ENCODE data around the gene UROS. TPM values are rescaled to one million over a fixed set of nuclear protein-coding genes. Genes with fewer than 3 reads are reported as not detected.
A peak's percentile ranks its signal among the peaks of the same experiment; 100 is the strongest.

UROS gene
- total RNA-seq, 4 donors from 2014 or later: 24.0 to 29.2 (median 27.5) TPM

GRCh38 chr10:125782616-125783015 is 40.4 kb downstream of the UROS start:
- no peak overlapping the region for H3K4me3 ChIP-seq (ENCODE audit: low read depth, poor library complexity, severe bottlenecking)
- intact Hi-C loops (cut with DNase I; ENCODE audit: low total_unique reads): no loop called here
- WGBS, 2 donors: 71 to 84% methylated on average over 11 of the region's 11 CpGs
- TF ChIP-seq CTCF (IDR thresholded peaks at IDR 0.05) (no peak), POLR2A (IDR thresholded peaks at IDR 0.05) (no peak)
- DNase-seq (ENCODE audit: low spot score in 2 of 2): no peak

- 93% methylated on average over 11 of the region's 11 CpGs for WGBS, 2 donors
- no peak overlapping the region for H3K4me3 ChIP-seq (ENCODE audit: low read depth, poor library complexity, severe bottlenecking)
- intact Hi-C loops (cut with DNase I; ENCODE audit: low total_unique reads): no loop called here
- DNase-seq (ENCODE audit: low spot score in 2 of 2): no peak
- no peak for TF ChIP-seq POLR2A (IDR thresholded peaks at IDR 0.05)
- TF ChIP-seq CTCF (IDR thresholded peaks at IDR 0.05): no peak
Observed at GRCh38 chr10:125782054-125782453, 41.0 kb downstream of the UROS start.

GRCh38 chr10:125781374-125781773 is 41.7 kb downstream of the UROS start:
- intact Hi-C loops (cut with DNase I; ENCODE audit: low total_unique reads): no loop called here
- H3K4me3 ChIP-seq (ENCODE audit: low read depth, poor library complexity, severe bottlenecking): no peak overlapping the region
- TF ChIP-seq CTCF (IDR thresholded peaks at IDR 0.05) (no peak), POLR2A (IDR thresholded peaks at IDR 0.05) (no peak)
- WGBS, 2 donors: 92 to 97% methylated on average over 8 of the region's 8 CpGs
- peak in 1 of 2 donors; percentile 40 for DNase-seq (ENCODE audit: low spot score in 2 of 2)

GRCh38 chr10:125779403-125780327 is 43.4 kb downstream of the UROS start:
- TF ChIP-seq CTCF (IDR thresholded peaks at IDR 0.05) (no peak), POLR2A (IDR thresholded peaks at IDR 0.05) (no peak)
- no peak overlapping the region for H3K4me3 ChIP-seq (ENCODE audit: low read depth, poor library complexity, severe bottlenecking)
- 81 to 82% methylated on average over 10 of the region's 10 CpGs for WGBS, 2 donors
- DNase-seq (ENCODE audit: low spot score in 2 of 2): peak in 1 of 2 donors; percentile 37
- intact Hi-C loops (cut with DNase I; ENCODE audit: low total_unique reads): no loop called here

- H3K4me3 ChIP-seq (ENCODE audit: low read depth, poor library complexity, severe bottlenecking): no peak overlapping the region
- 51 to 79% methylated on average over 5 of the region's 5 CpGs for WGBS, 2 donors
- intact Hi-C loops (cut with DNase I; ENCODE audit: low total_unique reads): no loop called here
Observed at GRCh38 chr10:125778556-125778955, 44.5 kb downstream of the UROS start.

More at GRCh38 chr10:125778556-125778955, 44.5 kb downstream of the UROS start:
- no peak for DNase-seq (ENCODE audit: low spot score in 2 of 2)
- no peak for TF ChIP-seq CTCF (IDR thresholded peaks at IDR 0.05)
- no peak for TF ChIP-seq POLR2A (IDR thresholded peaks at IDR 0.05)
